Breast epithelium (tissue), 4 donors: ENCODE measurements around the gene RNU6-9. TPM values are rescaled to one million over a fixed set of nuclear protein-coding genes. Genes with fewer than 3 reads are reported as not detected.

Source experiments
- DNase-seq, 2 donors: peaks; one replicate each; pipeline ENCODE4 v3.0.0-alpha.2; 2019; ENCODE audit warnings: low spot score in 2 of 2
- H3K27ac ChIP-seq, 2 donors: fragments of 200-600 bp; sonication (generic) in 1 of 2; one replicate each; pipeline ENCODE4 v1.5.1; 2016 to 2019; ENCODE audit warnings: mild to moderate bottlenecking in 1 of 2
- H3K27me3 ChIP-seq, 2 donors: fragments of 200-600 bp; sonication (generic) in 1 of 2; one replicate each; pipeline versions ENCODE4 v1.5.1 to v1.6.0; 2017 to 2019; ENCODE audit warnings: control low read depth in 1 of 2, mild to moderate bottlenecking in 1 of 2
- H3K36me3 ChIP-seq: fragments of 200-600 bp; one replicate; pipeline ENCODE4 v1.5.1; 2019
- H3K4me1 ChIP-seq, 2 donors: fragments of 200-600 bp; sonication (generic); one replicate each; pipeline ENCODE4 v1.5.1; 2016 to 2019; ENCODE audit warnings: control low read depth in 1 of 2
- H3K4me3 ChIP-seq, 3 donors: fragments of 200-600 bp; sonication (generic); 1 replicate in 2 of 3; 2 replicates in 1 of 3; pipeline ENCODE4 v1.5.1; 2016 to 2019; ENCODE audit warnings: mild to moderate bottlenecking in 3 of 3, moderate library complexity in 2 of 3
- H3K9me3 ChIP-seq, 2 donors: fragments of 200-600 bp; sonication (generic) in 1 of 2; one replicate each; pipeline ENCODE4 v1.5.1; 2016 to 2019; ENCODE audit warnings: control low read depth in 1 of 2
- CTCF ChIP-seq, 3 donors: fragments of 450-650 bp; IDR thresholded peaks; one replicate each; pipeline ENCODE4 v1.5.1; 2016 to 2017; ENCODE audit warnings: antibody characterized with exemption in 3 of 3, mild to moderate bottlenecking in 3 of 3, moderate library complexity in 3 of 3
- POLR2A ChIP-seq: fragments of 450-650 bp; IDR thresholded peaks from one replicate; pipeline ENCODE4 v1.6.1; 2016; ENCODE audit warnings: antibody characterized with exemption, mild to moderate bottlenecking, moderate library complexity
- POLR2AphosphoS5 ChIP-seq, 3 donors: sonication (generic); formaldehyde crosslinking; IDR thresholded peaks; one replicate each; pipeline ENCODE4 v1.6.1; 2017; ENCODE audit warnings: antibody characterized with exemption in 3 of 3
- intact Hi-C: fragments of 100-400 bp; cut with DNase I; formaldehyde crosslinking; loops from one replicate; pipeline ENCODE4 v1.15.1; 2023; ENCODE audit warnings: low total_unique reads
- total RNA-seq, 3 donors: library from RNA; depleted of rRNA; stranded (reverse); fragments of >200 nt; gene quantifications; one replicate each; pipeline ENCODE4 v1.1.0, GENCODE V29; 2016

Gene RNU6-9
- total RNA-seq, 3 donors from 2014 or later: not detected

- no peak overlapping the region for H3K27ac ChIP-seq
- no peaks in the 10 kb centered on the region for H3K27me3 ChIP-seq
- TF ChIP-seq CTCF (IDR thresholded peaks at IDR 0.05) (no peak), POLR2AphosphoS5 (IDR thresholded peaks at IDR 0.05) (no peak), POLR2A (no peak)
- intact Hi-C loops: no loop called here
- no peaks in the 10 kb centered on the region for H3K9me3 ChIP-seq
- no peak overlapping the region for H3K4me3 ChIP-seq
- H3K4me1 ChIP-seq: peaks cover 1 to 11% of the 10 kb centered on the region in 2 donors
- no peak for DNase-seq
- no peaks in the 10 kb centered on the region for H3K36me3 ChIP-seq
These were observed 36.1 kb downstream of the RNU6-9 start for GRCh38 chr19:929203-929890.

DNA sequence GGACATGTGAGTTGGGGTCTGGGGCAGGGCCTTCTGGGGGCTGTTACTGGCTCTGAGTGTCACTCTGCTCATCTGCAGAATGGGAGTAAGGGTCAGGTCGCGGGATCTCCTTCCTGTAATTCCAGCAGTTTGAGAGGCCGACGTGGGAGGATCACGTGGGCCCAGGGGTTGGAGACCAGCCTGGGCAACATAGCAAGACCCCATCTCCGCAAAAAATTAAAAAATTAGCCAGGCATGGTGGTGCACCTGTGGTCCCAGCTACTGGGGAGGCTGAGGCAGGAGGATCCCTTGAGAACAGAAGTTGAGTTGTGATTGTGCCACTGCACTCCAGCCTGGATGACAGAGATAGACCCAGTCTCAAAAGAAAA, 36.6 kb downstream of the RNU6-9 start:
- Histone ChIP-seq H3K27me3 (no peaks in the 10 kb centered on the region), H3K36me3 (no peaks in the 10 kb centered on the region), H3K27ac (no peak overlapping the region), H3K9me3 (no peaks in the 10 kb centered on the region), H3K4me1 (peaks cover 4 to 11% of the 10 kb centered on the region in 2 donors), H3K4me3 (no peak overlapping the region)
- no peak for DNase-seq
- no peak for TF ChIP-seq CTCF (IDR thresholded peaks at IDR 0.05)
- TF ChIP-seq POLR2A: no peak
- TF ChIP-seq POLR2AphosphoS5 (IDR thresholded peaks at IDR 0.05): no peak
- intact Hi-C loops: no loop called here

GRCh38 chr19:931860-932647, 38.8 kb downstream of the RNU6-9 start:
- peaks cover 4 to 11% of the 10 kb centered on the region in 2 donors for H3K4me1 ChIP-seq
- intact Hi-C loops: no loop called here
- no peak for DNase-seq
- no peak for TF ChIP-seq CTCF (IDR thresholded peaks at IDR 0.05)
- no peak for TF ChIP-seq POLR2A
- no peak for TF ChIP-seq POLR2AphosphoS5 (IDR thresholded peaks at IDR 0.05)
- peak overlapping the region in 1 of 3 donors; percentile 61 for H3K4me3 ChIP-seq
- H3K36me3 ChIP-seq: no peaks in the 10 kb centered on the region
- peak overlapping the region in 1 of 2 donors; percentile 69 for H3K27ac ChIP-seq
- H3K27me3 ChIP-seq: no peaks in the 10 kb centered on the region
- H3K9me3 ChIP-seq: no peaks in the 10 kb centered on the region

DNA sequence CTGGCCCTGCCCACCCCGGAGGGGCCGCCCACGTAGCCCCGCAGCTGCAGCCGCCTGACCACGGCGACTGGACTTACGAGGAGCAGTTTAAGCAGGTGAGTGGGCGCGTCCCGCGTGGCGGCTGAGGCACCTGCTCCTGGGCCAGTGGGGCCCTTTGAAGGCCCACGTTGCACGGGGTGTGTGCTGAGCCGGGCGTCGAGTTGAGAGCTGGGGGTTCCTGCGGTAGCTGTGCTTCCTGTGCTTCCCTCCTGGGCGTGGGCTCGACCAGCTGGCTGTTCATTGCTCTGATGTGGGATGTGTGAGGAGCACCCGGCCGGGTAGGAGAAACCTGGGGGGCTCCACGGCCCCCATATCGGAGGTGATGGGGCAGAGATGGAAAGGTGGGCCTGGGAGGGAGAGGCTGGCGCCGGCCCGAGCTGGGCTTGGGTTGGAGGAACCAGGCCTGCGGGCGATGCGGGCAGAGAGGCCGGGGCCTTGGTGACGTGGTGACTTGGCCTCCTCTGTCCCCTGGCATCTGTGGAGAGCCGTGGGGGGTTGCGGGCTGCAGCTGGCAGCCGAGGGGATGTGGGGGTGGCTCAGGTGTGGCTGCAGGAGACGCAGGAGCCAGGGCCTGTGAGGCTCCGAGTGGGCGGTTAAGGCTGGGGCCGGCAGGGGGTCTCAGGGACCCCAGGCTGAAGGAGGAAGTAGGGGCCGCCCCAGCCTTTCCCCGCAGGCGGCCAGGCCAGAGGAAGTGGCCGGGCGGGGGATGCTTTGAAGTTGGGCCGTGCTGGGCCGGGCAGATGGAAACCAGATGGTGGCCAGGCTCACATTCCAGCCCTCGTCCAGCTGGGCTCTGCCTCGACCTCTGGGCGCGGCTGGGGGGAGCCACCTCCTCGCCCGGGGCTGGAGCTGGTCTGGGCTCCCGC, 39.6 kb downstream of the RNU6-9 start:
- Histone ChIP-seq H3K27me3 (no peaks in the 10 kb centered on the region), H3K36me3 (no peaks in the 10 kb centered on the region), H3K27ac (peak overlapping the region; percentile 45 to 69), H3K4me3 (peak overlapping the region in 2 of 3 donors; percentile 21 to 61), H3K4me1 (peaks cover 4 to 11% of the 10 kb centered on the region in 2 donors), H3K9me3 (no peaks in the 10 kb centered on the region)
- TF ChIP-seq POLR2AphosphoS5 (IDR thresholded peaks at IDR 0.05) (peak in 2 of 3 donors; percentile 50 to 53), POLR2A (no peak), CTCF (IDR thresholded peaks at IDR 0.05) (no peak)
- intact Hi-C loops: no loop called here
- DNase-seq: peak in 1 of 2 donors; percentile 71
